ENCODE results near the gene FERMT3.

The FERMT3 gene

DNA sequence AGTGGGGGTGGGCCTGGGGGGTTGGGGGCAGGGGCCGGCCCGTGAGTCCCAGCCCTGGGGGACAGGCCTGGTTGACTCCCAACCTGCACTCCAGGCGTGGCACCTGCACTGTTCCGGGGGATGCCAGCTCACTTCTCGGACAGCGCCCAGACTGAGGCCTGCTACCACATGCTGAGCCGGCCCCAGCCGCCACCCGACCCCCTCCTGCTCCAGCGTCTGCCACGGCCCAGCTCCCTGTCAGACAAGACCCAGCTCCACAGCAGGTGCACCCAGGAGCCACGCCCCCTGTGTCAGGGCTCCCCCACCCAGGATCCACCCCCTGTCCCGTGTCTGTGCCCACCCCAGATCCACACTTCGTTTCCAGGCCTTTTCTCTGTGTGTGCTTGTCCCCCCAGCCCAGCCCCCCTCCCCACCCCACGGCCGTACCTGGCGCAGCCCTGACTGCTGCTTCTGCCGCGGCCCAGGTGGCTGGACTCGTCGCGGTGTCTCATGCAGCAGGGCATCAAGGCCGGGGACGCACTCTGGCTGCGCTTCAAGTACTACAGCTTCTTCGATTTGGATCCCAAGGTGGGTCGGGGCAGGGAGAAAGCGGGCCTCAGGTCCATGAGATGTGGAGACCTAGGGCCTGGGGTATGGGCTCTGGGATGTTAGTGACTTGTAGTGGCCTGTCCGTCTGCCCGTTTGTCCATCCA lies 4.8 kb downstream of the FERMT3 start:
- Histone ChIP-seq H3K4me3 (no peak overlapping the region), H3K27ac (no peak overlapping the region)

DNA sequence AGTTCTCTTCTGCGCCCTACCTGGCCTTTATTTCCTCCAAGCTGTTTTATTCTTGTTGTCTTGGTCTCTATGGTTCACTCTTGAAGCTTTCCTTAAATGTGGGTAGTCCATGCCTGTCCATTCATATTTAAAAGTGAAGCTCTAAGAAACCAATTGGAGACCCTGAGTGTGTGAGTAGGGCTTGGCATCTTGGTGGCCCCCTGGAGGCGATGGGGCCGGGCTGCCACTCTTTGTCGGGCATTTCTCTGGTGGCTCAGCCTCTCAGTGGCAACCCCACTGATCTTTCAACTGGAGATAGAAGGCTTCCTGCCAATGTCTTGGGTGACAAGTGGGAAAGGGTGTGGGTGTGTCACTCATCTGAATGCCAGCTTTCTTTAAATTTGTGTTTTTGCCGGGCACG lies 10.4 kb downstream of the FERMT3 start:
- Histone ChIP-seq H3K4me3 (no peak overlapping the region), H3K27ac (no peak overlapping the region)

DNA sequence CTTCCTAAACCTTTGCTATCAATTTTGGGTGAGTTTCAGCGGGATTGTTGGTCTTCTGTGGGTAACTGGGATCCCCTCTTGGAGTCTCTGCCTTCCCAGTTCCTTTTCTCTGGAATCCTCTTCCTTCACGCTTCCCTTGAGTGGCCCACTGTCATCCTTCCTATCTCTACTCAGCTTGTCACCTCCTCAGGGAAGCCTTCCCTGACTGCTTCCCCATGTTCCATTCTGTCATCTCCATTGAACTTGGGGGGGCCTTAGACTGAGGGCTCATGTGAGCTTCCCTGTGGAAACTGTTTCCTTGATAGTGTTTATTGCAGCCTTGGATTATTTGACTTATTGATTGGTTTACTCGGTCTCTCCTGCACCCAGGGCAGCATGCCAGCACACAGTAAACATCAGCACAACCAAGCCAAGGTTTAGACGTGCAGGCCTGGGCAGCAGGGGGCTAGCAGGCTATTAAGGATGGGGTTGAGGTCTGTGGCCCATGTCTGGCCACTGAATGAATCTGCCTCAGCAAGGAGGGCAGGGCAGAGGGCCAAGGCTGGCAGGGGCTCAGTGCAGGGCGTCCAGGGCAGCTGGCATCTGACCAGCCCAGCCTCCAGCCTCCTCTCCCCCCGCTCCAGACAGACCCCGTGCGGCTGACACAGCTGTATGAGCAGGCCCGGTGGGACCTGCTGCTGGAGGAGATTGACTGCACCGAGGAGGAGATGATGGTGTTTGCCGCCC lies 12.3 kb downstream of the FERMT3 start:
- no peak overlapping the region for H3K27ac ChIP-seq
- H3K4me3 ChIP-seq: no peak overlapping the region

GRCh38 chr11:64219354-64219684 lies 12.8 kb downstream of the FERMT3 start:
- Histone ChIP-seq H3K27ac (no peak overlapping the region), H3K4me3 (no peak overlapping the region)

GRCh38 chr11:64219755-64220154 lies 13.2 kb downstream of the FERMT3 start:
- Histone ChIP-seq H3K27ac (peak overlapping the region in 1 of 21 experiments; percentile 13), H3K4me3 (no peak overlapping the region)

- H3K27ac ChIP-seq: peak overlapping the region in 1 of 21 experiments; percentile 19
- no peak overlapping the region for H3K4me3 ChIP-seq
Observed at GRCh38 chr11:64220271-64220670, 13.8 kb downstream of the FERMT3 start.

DNA sequence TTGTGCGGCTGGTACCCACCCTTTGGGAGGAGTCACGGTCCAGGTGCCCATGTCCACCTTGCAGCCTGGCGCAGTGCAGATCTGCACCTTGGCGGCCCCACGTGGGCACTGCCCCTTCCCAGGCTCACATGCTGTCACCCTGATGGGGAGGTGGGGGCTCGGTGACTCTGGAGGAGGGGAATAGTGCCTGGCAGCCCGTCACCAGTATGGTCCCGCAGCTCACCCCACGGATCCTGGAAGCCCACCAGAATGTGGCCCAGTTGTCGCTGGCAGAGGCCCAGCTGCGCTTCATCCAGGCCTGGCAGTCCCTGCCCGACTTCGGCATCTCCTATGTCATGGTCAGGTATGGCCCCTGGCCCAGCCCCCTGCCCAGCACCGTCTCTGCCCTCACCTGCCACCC lies 14.3 kb downstream of the FERMT3 start:
- no peak overlapping the region for H3K27ac ChIP-seq
- H3K4me3 ChIP-seq: no peak overlapping the region

GRCh38 chr11:64222651-64223000 lies 16.1 kb downstream of the FERMT3 start:
- Histone ChIP-seq H3K27ac (peak overlapping the region in 1 of 21 experiments; percentile 8), H3K4me3 (no peak overlapping the region)

DNA sequence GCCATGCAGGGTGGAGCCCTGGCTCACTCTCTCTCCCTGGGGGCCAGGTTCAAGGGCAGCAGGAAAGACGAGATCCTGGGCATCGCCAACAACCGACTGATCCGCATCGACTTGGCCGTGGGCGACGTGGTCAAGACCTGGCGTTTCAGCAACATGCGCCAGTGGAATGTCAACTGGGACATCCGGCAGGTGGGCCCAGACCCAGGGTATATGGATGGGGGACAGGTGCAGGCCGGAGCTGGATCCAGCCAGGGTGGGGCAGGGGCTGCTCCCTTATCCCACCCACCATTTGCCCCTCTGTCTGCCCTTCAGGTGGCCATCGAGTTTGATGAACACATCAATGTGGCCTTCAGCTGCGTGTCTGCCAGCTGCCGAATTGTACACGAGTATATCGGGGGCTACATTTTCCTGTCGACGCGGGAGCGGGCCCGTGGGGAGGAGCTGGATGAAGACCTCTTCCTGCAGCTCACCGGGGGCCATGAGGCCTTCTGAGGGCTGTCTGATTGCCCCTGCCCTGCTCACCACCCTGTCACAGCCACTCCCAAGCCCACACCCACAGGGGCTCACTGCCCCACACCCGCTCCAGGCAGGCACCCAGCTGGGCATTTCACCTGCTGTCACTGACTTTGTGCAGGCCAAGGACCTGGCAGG lies 16.6 kb downstream of the FERMT3 start:
- H3K27ac ChIP-seq: peak overlapping the region in 3 of 21 experiments; percentile 7 to 31 (median 22)
- no peak overlapping the region for H3K4me3 ChIP-seq

GRCh38 chr11:64224151-64224890 lies 17.8 kb downstream of the FERMT3 start:
- H3K27ac ChIP-seq: peak overlapping the region in 3 of 21 experiments; percentile 5 to 82 (median 42)
- no peak overlapping the region for H3K4me3 ChIP-seq

DNA sequence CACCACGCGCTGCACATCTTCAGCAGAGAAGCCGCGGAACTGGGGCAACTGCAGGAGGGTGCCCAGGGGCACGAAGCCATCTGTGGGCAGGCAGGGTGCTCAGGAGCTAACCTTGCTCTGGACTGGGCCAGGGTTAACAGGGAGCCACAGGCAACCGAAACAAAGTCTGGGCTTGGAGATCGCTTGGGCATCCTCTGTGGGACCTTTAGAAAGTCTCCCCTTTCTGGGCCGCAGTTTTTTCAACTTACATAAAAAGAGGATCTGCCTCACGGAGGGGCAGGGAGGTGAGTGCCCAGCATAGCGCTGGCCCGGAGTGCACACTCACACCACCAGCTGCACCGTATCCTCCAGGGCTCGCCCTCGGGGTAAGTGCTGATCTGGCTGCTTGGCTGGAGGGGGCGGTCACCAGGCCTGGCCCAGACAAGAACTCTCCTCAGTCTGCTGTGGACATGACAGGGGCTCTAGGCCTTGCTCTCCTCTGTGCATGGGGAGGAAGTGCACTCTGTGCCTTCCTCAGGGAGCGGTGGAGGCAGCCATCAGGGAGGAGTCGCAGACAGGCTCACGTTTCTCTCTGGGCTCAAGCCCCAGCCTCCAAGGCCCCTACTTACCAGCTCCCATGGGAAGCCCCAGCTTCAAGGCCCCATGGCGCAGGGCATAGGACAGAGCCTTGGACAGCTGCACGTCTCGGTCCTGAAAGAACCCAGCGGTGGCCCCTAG lies 18.5 kb downstream of the FERMT3 start:
- peak overlapping the region; percentile 61 to 87 (median 74) for H3K4me3 ChIP-seq
- H3K27ac ChIP-seq: peak overlapping the region in 19 of 21 experiments; percentile 82 to 99 (median 93)

DNA sequence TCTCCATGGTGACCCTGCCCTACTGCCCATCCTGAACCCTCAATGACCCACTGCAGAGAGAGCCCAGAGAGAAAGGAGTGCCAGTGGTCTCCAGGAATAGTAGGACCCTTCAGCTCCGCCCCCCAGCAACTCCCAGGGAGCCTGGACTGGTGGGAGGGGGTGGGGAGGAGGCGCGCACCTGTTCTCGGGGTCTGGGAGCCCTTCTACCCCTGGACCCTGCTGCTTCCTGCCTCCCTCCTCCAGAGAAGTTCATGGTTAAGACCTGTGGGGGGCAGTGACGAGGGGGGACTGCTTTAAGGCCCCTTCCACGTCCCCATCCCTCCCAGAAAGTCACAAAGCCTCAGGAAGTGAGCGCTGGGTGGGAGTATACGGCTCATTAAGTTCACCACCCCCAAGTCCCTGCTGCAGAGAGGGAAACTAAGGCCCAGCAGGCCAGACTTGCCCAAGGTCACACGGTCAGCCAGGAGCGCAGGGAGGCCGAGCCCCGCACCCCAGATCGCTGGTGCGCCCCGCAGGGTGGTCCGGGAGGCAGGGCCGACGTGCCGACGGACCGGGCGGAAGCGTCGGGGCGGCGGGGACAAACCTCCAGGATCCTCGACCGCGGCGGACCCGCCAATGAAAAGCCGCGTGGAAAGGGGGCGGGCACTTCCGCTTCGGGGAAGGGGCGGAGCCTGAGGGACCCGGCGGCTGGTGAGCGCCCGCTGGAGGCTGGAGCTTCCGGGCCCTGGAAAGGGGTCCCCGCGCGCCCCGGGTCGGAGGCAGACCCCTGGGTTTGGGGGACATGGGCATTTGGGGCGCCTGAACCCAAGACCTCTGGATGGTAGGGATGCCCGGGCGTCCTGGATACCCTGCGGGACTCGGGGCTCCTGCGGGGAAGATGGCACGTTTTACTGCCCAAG lies 19.3 kb downstream of the FERMT3 start, which contains the start of the genes NUDT22 and TRPT1:
NUDT22 (plus strand) TSS at position 667 of the 899 bp plus-strand sequence. CDS start 379 bp downstream, outside the sequence.
TRPT1 (minus strand) TSS at position 579 of the 899 bp plus-strand sequence; CDS start at position 253, 326 bp downstream.
- H3K27ac ChIP-seq: peak within 1 kb of the TSS; percentile 38 to 99 (median 93)
- peak within 1 kb of the TSS; percentile 61 to 87 (median 74) for H3K4me3 ChIP-seq

DNA sequence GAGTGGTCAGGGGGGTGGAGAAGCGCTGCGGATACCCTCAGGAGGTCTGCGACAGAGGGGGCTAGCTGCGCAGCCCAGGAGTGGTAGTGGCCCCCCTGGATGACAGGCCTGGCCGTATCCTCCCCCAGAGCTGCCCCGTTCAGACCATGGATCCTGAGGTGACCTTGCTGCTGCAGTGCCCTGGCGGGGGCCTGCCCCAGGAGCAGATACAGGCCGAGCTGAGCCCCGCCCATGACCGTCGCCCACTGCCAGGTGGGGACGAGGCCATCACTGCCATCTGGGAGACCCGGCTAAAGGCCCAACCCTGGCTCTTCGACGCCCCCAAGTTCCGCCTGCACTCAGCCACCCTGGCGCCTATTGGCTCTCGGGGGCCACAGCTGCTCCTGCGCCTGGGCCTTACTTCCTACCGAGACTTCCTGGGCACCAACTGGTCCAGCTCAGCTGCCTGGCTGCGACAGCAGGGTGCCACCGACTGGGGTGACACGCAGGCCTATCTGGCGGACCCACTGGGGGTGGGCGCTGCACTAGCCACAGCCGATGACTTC lies 20.1 kb downstream of the FERMT3 start:
- H3K27ac ChIP-seq: peak overlapping the region; percentile 38 to 99 (median 93)
- H3K4me3 ChIP-seq: peak overlapping the region; percentile 61 to 87 (median 74)

- Histone ChIP-seq H3K27ac (peak overlapping the region in 20 of 21 experiments; percentile 82 to 99 (median 93)), H3K4me3 (peak overlapping the region; percentile 61 to 87 (median 74))
Observed at GRCh38 chr11:64227405-64227956, 21.0 kb downstream of the FERMT3 start.

GRCh38 chr11:64229090-64229743 lies 22.7 kb downstream of the FERMT3 start:
- Histone ChIP-seq H3K27ac (peak overlapping the region in 13 of 21 experiments; percentile 77 to 93 (median 87)), H3K4me3 (no peak overlapping the region)

- Histone ChIP-seq H3K27ac (peak overlapping the region; percentile 2 to 93 (median 87)), H3K4me3 (peak overlapping the region; percentile 48 to 76 (median 67))
Observed at GRCh38 chr11:64229744-64230170, 23.2 kb downstream of the FERMT3 start.
